GM10847 (cell line): Measurements from ENCODE around the gene GUCA1C.

Source experiments
- POLR2A ChIP-seq: IDR thresholded peaks from 2 replicates; pipeline ENCODE4 v1.6.1; 2011; ENCODE audit not compliant: insufficient read length; ENCODE audit errors: extremely low read depth

GUCA1C gene

DNA sequence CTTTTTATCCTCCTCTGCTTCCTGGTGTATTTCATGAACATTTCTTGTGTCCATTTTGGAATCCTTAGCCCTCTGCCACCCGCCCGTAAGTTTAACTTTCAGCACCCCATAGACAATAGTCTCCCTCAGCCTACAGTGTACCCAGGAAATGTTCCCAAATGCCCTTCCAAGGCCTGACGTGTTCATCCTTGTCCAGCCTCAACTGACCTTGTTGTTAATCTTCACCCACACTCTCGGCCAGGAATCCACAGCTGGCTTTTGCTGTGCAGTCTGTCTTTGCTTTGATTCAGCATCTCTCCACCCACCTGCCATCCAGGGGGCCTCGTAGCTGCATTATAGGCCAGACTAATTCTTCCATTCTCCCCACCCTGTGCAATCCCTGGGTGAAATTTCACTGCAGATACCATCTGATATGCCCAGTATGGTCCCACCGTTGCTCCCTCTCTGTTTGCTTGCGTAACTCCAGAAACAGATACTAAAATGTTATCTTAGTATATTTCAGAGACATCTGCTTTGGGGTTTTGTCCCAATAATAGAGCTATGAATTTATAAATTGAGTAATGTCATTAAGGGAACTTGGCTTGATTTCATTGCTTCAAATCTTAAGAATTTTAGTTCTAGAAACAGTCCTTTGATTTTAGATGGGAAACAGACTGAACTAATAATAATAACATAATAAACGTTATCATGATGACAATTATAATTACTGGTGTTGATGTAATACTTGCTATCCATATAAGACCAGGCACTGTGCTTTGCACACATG is 16.6 kb downstream of the GUCA1C start:
- no peak for TF ChIP-seq POLR2A

DNA sequence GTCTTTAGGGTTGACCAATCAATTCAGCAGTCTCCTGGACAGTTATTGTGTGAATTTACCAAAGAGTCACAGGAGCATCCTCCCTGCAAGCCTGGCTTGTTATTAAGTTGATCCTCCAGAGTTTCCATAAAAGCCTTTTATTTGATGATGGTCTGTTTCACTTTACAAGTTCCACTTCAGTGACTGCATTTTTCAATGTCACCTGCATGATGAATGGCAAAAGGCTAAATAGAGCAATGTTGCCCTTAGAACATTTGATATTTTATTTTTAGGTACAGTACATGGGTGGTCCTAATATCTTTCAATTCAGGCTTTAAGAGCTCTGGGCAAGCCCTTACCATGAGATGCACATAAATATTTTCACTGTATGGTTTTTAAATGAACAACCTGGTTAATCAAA is 22.6 kb downstream of the GUCA1C start:
- TF ChIP-seq POLR2A, result no peak

DNA sequence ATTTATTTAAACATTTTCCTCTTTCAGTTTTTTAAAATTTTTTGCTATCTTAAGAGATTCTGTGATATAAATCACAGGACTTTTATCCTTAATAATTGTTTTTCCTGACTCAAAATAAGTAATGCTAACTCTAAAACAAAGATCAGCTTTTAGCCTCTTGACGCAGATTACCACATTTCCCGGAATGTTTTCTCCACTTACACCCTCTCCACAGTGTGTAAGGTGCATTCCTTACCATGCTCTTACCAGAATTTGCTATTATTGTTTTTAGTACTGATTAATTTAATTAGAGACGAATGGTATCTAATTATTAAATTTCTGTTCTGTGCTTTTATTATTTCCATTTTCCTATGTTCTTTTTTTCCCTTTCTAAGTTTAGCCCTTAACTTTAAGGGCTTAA is 34.8 kb downstream of the GUCA1C start:
- no peak for TF ChIP-seq POLR2A

DNA sequence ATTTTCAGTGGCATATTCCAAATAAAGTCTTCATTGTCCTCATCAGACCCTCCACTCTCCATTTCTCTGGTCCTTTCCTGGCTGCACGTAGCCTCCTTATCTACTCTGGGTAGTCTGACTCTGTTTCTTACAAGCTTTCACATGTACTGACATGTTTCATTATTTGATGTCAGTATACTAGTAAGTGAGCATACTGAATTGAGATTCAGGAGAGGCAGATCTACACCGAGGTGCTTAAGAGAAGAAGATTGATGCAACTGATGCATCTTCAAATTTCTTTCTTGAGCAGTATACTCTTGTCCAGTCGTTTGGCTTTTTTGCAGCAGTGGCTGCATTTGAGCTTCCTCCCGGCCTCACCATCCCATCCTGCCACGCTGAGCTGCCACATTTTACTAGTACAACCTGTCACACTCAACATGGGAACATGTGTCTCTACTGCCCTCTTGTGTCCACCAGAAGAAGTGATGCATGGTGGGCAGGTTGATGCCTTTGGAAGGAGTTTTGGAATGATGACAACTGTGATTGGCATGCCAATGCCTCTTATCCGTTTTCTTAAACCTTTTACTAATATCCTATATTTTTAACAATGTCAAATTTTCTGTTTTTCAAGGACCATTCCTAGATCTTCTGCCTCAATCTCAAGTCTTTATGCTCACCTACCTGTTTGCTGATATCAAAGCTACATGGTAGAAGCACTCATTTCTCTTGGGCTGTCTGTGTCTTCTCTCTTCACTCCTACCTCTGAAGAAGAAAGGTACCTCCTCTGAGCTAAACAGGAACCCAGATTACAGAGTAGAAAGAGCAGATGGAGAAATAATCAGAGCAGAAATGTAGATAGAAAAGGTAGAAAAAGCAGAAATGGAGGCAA is 38.7 kb downstream of the GUCA1C start:
- no peak for TF ChIP-seq POLR2A

DNA sequence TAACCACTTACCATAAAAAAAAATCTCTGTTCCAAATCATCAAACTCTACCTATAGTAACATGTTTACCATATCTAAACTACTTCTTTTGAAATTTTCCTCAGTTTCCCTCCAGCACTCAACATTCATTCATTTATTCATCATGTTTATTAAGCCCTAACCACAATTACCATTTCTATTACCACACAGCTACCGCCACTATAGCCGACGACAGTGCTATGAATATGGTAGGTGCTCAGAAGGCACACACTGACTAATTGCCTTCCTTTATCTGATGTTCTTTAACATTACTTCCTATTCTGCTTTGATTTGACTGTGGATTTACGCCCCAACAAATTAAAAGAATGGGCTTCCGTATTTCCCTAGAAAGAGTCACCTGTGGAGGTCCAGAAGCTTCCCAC is 43.9 kb downstream of the GUCA1C start:
- no peak for TF ChIP-seq POLR2A

DNA sequence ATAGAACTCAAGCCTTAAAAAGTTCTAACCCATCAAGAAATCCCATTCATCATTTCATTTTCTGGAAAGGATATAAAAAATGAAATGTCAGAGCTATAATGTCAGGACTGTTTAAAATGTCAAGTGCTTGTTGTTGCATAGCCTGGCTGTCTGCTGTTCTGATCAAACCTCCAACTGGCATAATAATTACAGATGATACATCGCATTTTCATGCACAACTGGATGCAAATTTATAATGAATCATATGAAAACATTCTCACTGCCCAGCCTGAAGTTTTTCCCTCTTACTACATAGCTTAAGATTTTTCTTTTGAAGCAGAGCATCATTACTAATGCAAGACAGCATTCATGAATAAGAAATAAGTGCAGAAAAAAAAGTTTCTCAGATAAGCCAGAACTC is 46.5 kb downstream of the GUCA1C start:
- no peak for TF ChIP-seq POLR2A

DNA sequence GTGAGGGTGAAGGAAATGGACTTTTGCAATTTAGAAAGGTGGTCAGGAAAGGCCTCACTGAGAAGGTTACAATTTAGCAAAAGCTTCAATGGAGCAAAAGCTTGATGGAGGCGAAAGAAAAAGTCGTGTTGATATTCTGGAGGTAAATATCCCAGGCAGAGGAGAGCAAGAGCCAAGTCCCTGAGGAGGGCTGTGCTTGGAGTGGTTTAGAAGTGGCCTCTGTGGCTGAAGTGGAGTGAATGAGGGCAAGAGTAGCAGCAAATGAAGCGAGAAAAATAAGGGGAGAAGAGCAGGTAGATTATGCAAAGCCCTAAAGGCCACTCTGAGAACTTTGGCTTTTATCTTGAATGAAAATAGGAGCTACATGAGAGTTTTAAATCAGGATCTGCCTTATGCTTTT is 54.1 kb downstream of the GUCA1C start:
- no peak for TF ChIP-seq POLR2A

DNA sequence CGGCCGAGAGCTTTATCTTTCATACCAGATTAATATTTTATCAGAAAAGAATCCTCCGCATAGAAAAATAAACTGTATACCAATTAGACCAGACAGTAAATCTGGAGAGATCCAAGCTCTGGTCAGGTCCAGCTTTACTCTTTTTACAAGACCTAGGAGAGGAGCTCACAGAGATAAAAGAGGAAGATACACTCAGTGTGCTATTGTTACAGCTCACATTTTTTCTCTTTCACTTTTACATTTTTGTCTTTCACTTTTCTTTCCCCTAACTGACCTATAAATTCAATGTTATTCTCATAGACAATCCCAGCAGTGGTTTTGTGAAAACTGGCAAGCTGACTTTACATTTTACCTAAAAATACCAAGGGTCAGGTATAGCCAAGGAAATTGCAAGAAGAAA is 55.8 kb downstream of the GUCA1C start:
- no peak for TF ChIP-seq POLR2A

DNA sequence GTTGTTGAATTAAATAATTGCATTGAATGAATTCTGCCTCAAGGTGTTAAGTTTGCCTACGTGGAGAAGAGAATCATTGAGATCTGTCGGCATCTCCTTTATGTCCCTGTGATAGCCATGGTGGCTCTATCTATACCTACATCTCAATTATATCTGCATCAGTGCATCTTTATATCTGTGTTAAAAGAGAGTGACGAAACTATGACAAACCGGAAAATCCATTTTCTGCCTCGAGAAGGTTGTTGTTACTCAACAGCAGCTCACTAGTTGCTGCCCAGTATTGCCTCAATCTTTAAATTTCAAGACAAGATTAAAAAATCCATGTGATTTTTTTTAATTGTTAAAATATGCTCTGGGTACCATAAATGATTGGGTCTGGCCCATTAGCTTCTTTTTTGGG is 58.7 kb downstream of the GUCA1C start:
- TF ChIP-seq POLR2A, result no peak

DNA sequence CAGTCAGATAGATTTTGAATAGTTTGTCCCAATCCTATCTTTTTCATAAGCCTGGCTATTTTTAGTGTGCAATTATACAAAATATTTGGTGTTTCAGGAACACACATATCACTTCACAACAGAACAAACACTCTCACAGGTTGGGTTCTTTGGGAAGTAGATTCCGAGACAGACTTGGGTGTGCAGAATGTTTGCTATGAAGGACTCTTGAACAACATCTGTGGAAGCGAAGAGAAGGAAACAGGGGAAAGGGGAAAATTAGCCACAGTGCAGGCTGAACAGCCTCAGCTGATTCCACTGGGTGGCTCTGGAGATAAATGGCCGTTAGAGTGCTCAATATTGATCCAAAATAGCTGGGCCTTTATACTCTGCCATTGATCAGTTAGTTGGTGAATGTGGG is 61.8 kb downstream of the GUCA1C start:
- TF ChIP-seq POLR2A, result no peak

DNA sequence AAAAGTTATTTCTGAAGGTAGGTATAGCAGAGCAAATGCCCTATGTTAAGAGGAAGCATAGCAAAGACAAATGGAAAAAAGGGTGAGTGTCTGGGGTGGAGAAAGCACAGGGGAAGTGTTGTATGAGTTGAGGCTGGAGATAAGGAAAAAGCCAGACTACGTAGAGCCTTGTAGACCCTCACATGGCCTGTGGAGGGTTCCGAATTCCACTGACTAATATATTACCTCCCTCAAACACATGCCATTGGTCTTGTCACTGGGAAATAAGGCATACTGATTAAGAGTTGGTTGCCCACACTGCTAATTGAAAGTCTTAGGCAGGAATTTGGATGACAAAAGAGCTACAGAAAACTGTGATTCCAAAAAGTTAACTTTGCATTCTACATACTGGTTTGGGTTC is 65.9 kb downstream of the GUCA1C start:
- TF ChIP-seq POLR2A, result no peak

DNA sequence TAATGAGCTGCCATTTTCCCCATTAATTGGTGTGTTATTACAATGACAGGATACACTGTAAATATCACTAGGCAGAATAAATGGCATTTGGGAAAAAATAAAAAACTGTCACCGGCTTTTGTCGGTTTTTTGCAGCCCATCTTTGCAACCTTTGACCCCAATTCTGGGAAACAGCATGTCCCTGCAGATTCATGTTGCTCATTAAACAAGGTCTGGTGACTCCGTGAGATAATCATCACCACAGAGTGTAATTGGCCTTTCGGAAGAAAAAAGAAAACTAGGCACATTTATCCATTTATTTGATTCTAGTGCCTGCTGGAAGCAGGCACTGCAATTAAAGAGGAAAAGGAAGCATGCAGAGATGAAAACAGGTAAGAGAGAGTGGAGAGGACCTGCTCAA is 66.6 kb downstream of the GUCA1C start:
- no peak for TF ChIP-seq POLR2A

DNA sequence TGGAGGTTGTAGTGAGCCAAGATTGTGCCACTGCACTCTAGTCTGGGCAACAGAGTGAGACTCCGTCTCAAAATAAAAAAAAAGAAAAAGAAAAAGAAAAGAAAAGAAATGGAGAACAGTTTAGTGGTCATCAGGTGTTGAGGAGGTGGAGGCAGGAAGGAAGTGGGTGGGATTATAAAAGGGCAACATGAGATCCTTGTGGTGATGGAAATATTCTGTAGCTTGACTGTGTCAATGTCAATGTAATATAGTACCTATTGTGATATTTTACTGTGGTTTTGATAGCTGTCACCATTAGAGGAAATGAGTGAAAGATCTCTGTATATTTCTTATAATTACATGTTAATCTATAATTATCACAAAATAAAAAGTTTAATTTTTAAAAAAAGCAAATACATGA is 70.3 kb downstream of the GUCA1C start:
- TF ChIP-seq POLR2A, result no peak

DNA sequence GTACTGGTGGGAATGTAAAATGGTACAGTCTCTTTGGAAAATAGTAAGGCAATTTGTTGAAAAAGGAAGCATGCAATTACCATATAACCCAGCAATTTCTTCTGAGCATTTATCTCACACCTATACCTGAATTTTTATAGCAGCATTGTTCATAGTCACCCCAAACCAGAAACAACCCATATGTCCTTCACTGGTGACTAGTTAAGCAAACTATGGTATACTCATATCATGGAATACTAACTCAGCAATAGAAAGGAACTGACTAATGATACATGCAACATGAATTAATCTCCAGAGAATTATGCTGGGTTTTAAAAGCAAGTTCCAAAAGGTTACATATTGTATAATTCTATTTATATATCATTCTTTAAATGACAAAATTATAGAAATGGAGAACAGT is 70.9 kb downstream of the GUCA1C start:
- no peak for TF ChIP-seq POLR2A

DNA sequence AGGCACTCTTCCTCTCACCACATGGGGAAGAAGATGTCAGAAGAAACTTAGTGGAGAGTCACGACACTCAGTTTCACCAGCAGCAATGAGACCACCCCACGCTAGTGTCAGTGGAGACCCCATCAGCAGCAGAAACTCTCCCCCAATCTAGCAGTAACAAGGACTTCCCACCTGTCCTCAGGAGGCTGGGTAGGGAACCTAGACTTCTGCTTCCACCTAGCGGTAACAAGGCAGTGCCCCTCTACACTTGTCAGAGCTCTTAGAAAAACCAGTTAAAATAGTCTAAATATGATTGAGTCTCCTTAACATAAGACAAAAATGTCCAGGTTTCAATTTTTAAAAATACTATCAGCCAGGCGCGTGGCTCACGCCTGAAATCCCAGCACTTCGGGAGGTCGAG is 73.8 kb downstream of the GUCA1C start:
- no peak for TF ChIP-seq POLR2A

DNA sequence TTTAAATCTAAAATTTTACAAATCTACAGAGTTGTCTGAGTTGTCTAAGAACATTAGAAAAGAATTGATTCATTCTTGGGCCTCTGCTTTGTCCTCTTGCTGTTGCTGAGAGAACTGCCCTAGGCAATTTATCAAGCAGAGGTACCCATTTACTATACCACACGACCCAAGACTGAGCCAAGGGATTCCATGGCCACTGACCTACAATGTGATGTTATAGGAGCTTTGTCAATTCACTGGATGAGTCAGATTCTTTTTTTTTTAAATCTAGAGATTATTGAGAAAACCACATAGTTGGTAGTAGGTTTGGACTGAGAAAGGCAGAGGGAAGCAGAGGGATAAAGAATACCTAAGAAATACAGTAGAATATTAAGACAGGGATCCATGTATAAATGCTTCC is 75.8 kb downstream of the GUCA1C start:
- no peak for TF ChIP-seq POLR2A

DNA sequence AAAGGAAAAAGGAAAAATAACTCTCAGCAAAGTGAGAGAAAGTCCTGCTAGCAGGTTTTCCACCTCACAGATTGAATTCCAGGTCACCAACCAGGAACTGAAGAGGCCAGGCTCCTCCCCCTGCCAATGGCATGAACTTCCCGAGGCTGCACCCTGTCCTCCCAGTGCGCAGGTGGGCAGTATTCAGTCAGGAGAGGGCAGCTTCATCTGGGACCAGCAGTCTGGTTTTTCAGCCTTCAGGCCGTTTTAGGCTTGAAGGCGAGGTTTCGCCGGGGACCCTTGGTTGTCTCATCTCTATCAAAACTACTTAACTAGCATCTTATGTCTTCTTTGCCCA is 89.9 kb downstream of the GUCA1C start:
- TF ChIP-seq POLR2A, result no peak
